OCI-LY3 (cell line): ENCODE data around the gene CDC25A.

Source experiments
- EZH2phosphoT487 ChIP-seq: fragments of 200-600 bp; shearing (Covaris generic); IDR thresholded peaks from 2 replicates; pipeline ENCODE4 v1.6.1; 2018; ENCODE audit warnings: antibody characterized with exemption, mixed run types, low read depth
- TF ChIP-seq, protein P1 (sequence below): fragments of 200-600, 300-600 bp; sonication (generic); IDR thresholded peaks from 2 replicates; pipeline ENCODE4 v1.5.1; 2014; ENCODE audit warnings: antibody characterized with exemption, low read length, low read depth

DNA sequence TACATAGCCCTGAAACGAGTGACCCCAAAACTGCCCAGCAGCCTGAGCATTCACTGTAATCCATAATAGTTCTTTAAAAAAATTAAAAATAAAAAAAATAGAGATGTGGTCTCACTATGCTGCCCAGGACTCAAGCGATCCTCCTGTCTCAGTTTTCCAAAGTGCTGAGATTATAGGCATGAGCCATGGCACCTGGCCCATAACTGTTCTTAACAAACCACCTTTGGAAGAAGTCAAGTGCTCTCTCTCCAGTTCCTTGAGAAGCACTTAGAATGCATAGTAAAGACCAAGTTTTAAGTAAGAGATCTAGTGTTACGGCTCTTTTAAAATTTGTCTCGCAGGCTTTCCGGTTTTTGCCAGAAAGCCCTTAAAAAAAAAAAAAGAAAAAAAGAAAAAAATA is 8.2 kb downstream of the CDC25A start:
- TF ChIP-seq, protein P1, sequence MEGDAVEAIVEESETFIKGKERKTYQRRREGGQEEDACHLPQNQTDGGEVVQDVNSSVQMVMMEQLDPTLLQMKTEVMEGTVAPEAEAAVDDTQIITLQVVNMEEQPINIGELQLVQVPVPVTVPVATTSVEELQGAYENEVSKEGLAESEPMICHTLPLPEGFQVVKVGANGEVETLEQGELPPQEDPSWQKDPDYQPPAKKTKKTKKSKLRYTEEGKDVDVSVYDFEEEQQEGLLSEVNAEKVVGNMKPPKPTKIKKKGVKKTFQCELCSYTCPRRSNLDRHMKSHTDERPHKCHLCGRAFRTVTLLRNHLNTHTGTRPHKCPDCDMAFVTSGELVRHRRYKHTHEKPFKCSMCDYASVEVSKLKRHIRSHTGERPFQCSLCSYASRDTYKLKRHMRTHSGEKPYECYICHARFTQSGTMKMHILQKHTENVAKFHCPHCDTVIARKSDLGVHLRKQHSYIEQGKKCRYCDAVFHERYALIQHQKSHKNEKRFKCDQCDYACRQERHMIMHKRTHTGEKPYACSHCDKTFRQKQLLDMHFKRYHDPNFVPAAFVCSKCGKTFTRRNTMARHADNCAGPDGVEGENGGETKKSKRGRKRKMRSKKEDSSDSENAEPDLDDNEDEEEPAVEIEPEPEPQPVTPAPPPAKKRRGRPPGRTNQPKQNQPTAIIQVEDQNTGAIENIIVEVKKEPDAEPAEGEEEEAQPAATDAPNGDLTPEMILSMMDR, result no peak
- TF ChIP-seq EZH2phosphoT487, result no peak
